ENCODE results near the gene MYO1D.
A peak's percentile ranks its signal among the peaks of the same experiment; 100 is the strongest.
"Not testable (repeated sequence)": the region's sequence is repeated elsewhere in the genome, so short reads cannot be mapped to it uniquely, and the experiment has no call there.

The MYO1D gene

DNA sequence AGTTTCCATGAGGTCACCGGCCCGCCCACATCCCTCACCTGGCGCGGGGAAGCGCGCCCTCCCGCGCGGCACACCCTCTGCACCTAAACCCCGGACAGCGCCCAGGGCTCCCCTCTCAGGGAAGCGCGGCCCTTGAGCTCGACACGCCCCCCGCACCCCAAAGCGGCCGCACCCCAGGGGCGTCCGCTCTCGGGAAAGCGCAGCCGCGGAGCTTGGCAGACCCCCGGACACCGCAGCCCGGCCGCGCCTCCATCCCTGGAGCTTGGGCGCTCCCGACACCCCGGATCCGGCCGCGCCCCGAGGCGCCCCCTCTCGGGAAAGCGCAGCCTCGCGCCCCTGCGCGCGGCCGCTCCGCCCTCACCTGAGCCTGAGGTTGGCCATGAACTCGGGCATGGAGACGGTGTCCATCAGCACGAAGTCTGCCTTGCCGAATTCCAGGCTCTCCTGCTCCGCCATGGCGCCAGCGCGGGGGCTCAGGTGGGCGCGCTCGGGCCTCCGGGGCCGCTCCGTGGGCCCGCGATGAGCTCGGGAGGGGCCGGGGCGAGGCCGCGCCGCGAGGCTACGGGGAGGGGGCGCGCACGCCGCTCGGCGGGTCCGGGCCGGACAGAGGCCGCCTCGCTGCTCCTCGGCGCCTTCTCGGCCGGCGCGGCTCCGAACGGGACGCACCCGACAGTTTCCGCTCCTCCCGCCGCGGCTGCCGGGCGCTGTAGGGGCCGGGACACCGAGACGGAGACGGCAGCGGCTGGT is at the start of gene MYO1D:
MYO1D (minus strand) TSS at position 708 of the 747 bp plus-strand sequence; CDS start at position 456, 252 bp downstream.
- DNase-seq (ENCODE audit: low read depth in 1 of 2, low spot score in 1 of 2): peak; percentile 39 to 56

GRCh38 chr17:32926183-32926582 is 49.3 kb upstream of the MYO1D start:
- no peak for DNase-seq (ENCODE audit: low read depth in 1 of 2, low spot score in 1 of 2)

DNA sequence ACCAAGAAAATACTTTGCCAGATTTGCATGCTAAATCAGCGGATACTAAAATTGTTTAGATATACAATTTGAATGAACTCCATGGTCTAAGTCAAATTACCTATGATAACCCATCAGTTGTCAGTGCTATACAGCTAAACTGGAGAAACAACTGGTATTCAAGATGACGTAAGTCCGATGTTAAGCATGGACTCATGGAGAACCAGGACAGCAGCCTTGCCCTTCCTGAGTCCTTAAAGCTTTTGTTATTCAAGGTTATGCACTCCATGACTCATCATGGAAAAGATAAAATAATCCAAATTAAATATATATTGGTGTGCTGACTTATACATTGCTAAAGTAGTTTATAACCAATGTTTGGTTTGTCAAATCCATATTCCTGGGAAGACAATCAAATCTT is 47.0 kb upstream of the MYO1D start:
- not testable (repeated sequence) for DNase-seq (ENCODE audit: low read depth in 1 of 2, low spot score in 1 of 2)

GRCh38 chr17:32921017-32921416 is 44.1 kb upstream of the MYO1D start:
- no peak for DNase-seq (ENCODE audit: low read depth in 1 of 2, low spot score in 1 of 2)

- no peak for DNase-seq (ENCODE audit: low read depth in 1 of 2, low spot score in 1 of 2)
Measured at GRCh38 chr17:32920293-32920692, 43.4 kb upstream of the MYO1D start.

- not testable (repeated sequence) for DNase-seq (ENCODE audit: low read depth in 1 of 2, low spot score in 1 of 2)
Measured at GRCh38 chr17:32919876-32920275, 43.0 kb upstream of the MYO1D start.

DNA sequence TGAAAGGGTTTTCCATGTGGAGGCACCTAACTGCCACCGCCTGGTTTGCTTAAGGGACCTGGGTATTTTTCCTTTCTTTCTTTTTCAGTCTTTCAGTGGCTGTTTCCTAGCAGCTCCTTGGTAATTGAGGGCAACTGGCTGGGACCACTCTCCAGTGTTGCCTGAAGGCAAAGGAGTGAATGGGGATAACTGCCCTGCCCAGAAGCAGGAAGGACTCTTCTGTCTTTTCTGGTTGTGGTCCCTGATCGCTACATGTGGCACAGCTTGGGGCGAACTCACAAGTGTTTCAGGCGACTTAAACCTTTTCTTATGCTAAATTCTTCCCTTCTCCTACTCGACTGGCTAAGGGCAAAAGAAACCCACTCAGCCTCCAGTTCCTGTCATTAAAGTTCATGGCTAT is 40.9 kb upstream of the MYO1D start:
- no peak for DNase-seq (ENCODE audit: low read depth in 1 of 2, low spot score in 1 of 2)

DNA sequence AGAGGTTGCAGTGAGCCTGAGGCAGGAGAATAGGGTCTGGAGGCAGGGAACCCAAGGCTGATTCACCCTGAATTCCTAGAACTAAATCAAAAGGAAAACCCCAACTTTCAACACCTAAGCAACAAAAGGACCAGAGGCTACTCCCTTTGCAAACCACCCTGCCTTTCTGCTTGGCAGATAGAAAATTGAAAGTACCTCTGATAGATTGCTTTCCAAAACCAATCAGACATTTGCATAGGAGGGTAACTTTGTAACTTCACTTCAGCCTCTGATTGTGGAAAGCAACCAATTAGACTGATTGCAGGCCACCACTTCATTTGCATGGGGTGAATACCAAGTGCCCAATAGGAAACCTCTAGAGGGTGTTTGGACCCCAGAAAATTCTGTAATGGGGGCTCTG is 40.2 kb upstream of the MYO1D start:
- DNase-seq (ENCODE audit: low read depth in 1 of 2, low spot score in 1 of 2): no peak

DNA sequence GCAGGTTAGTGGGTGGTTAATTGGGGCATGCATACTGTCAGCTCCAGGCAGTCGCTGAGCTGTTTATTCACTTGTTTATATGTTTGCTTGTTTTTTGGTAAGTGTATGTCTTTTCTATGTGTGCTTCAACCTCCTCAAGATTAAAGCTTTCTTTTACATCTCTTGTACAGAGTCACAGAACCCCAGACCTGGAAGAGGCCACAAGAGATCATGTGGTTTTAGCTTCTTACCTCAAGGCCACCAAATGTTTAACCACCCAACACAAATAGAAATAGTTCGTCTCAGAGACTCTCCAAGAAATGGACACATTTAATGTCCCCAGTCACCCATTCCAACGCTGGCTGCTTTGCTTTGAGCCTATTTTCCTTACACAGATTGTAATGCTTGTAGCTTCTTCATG is 39.2 kb upstream of the MYO1D start:
- DNase-seq (ENCODE audit: low read depth in 1 of 2, low spot score in 1 of 2): no peak

DNA sequence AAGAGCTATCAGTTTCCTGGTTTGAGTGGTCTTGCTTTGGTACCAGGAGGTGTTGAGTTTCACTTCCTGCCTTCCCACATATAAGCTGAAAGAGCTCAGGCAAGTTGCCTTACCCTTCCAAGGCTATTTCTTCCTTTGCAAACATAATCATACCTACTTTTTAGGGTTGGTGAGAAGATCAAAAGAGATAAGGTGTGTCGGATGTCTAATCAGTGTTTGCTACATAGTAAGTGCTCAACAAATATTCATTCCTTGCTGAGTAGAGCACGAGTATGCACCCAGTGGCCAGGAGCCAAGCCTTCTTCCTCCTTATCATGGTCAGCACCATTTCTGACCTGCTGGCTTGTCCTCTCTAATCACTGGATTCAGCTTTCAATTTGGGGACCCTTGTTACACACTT is 38.3 kb upstream of the MYO1D start:
- no peak for DNase-seq (ENCODE audit: low read depth in 1 of 2, low spot score in 1 of 2)

- no peak for DNase-seq (ENCODE audit: low read depth in 1 of 2, low spot score in 1 of 2)
Measured at GRCh38 chr17:32914181-32914580, 37.3 kb upstream of the MYO1D start.

DNA sequence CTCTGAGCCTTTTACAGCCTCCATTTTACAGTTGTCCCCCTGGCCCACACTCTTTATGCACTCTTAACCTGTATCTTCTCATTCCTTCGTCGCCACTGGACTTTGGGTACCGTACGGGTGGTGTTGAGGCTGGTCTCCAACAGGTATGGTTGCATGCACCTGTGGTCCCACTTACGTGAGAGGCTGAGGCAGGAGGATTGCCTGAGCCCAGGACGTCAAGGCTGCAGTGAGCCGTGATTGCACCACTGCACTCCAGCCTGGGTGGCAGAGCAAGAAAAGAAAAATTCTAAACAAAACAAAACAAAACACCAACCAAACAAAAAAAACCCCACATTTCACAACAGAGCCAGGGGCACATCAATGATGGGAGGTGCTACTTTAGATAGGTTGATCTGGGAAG is 36.7 kb upstream of the MYO1D start:
- no peak for DNase-seq (ENCODE audit: low read depth in 1 of 2, low spot score in 1 of 2)

- DNase-seq (ENCODE audit: low read depth in 1 of 2, low spot score in 1 of 2): no peak
Measured at GRCh38 chr17:32912218-32912897, 35.4 kb upstream of the MYO1D start.

DNA sequence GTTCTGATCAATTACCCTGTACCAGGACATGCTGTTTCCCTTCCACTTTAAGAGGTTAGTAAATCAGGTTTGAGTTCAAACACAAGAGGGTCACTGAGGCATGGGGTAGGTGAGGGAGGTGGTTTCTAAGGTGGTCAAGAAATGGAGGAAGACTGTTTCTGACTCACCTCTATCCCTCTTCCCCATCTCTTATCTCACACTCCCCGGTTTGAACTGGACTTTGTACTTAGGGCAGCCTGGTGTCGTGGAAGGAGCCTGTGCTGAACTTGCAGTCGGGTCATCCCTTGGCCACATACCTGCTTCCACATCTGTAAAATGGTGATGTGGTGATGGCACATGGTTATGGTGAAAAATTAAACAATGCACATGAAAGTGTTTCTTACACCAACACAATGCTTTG is 33.8 kb upstream of the MYO1D start:
- DNase-seq (ENCODE audit: low read depth in 1 of 2, low spot score in 1 of 2): no peak

GRCh38 chr17:32909787-32910369 is 33.0 kb upstream of the MYO1D start:
- peak in 1 of 2 donors; percentile 44 for DNase-seq (ENCODE audit: low read depth in 1 of 2, low spot score in 1 of 2)

DNA sequence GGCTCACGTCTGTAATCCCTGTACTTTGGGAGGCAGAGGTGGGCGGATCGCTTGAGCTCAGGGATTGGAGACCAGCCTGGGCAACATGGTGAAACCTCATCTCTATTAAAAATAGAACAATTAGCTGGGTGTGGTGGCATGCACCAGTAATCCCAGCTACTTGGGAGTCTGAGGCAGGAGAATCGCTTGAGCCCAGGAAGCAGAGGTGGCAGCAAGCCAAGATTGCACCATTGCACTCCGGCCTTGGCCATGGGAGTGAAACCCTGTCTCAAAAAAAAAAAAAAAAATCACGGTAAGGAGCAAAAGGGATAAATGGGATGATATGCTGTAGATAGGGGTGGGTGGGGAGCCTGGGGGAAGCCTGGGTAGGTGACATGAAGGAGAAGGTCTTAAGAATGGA is 30.7 kb upstream of the MYO1D start:
- no peak for DNase-seq (ENCODE audit: low read depth in 1 of 2, low spot score in 1 of 2)

- DNase-seq (ENCODE audit: low read depth in 1 of 2, low spot score in 1 of 2): no peak
Measured at GRCh38 chr17:32904891-32905290, 28.0 kb upstream of the MYO1D start.

DNA sequence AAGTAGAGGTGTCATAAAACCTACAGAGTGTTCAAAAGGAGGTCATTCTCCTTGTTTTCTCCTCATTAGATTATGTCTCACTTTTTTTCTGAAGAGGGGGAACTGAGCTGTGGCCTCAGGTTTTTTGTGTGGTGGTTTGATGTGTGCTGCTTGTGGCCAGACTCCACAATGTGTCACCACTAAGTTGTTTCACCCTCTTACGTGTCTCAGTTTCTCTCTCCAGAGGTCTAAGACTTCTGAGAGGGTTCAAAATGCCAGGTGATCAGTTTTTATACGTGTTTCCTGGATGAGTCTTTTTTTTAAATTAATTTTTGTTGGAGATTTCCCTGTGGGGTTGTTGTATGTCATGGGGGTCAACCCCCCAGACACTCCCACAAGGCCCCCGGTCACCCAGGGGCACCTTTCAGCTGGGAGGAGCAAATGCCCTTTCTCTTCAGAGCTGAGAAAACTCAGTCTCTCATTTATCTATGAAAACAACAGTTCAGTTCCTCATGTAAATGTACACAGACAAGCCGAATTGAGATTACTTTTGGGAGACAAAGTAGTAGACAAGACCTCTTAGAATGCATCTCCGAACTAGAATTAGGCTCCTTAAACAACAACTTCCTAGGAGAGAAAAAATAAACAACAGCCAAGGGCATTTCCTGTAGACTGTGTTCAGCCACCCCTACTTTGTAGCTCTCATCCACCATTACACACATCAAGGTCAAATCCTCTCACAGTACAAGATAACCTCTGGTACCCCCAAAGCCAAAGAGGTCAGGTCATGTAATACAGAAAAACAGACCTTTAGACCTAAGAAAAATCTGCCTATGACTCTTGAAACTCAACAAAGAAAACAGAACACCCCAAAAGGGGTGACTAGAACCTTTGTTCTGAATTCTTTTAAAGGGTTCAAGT is 27.1 kb upstream of the MYO1D start:
- DNase-seq (ENCODE audit: low read depth in 1 of 2, low spot score in 1 of 2): no peak

DNA sequence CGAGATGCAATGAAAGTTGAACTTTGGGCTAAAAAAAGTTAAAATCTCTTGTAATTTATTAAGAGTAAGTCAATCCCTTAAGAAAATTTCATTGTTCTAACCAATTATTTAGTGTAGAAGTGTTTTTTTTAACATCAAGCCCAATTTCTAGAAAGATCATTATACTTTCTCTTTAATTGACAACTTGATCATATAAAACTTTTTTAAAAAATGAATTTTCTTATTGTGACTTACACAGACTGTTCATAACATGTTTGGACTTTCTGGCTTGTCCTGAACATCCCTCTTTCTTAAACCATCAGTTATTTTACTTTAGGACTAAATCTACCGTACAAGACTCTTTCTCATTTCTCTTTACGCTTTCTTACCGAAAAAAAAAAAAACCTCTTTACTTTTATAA is 24.8 kb upstream of the MYO1D start:
- DNase-seq (ENCODE audit: low read depth in 1 of 2, low spot score in 1 of 2): no peak

DNA sequence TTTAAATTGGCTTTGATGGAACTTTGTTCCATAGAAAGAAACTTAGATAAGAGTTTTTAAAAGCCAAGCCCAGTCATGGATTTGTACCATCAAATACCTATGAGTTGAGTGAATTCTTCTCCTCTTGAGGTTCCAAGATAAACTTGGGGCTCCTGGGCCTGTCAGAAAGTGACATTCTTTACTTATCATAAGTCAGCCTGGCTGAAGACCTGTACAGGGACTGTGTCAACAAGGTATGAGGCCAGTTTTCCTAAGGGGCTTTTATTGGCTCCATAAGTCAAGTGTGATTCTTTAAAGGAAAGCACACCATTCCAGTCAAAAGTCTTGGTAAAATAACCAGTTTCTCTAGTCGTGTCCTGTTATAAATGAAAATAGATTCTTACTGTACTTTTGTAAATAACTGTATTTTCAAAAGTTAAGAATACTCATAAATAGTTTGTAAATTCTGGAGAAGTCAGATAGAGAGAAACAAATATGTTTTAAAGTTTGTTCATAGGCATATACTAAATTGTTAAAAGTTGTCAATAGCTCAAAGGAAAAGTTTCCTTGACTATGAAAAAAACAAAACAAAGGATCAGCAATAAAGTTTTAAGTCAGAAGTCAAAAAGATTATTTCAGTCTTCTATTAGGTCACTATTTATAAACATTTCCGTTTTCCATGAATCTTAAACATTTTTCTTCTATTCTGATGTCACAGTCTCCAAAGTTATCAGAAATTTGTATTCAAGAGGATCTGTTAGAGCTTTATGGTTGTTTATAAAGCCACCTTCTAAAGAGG is 22.5 kb upstream of the MYO1D start:
- DNase-seq (ENCODE audit: low read depth in 1 of 2, low spot score in 1 of 2): no peak
